ENCODE data around the gene GLYATL3.
"Not testable (repeated sequence)": the region's sequence is repeated elsewhere in the genome, so short reads cannot be mapped to it uniquely, and the experiment has no call there.

GLYATL3 gene

GRCh38 chr6:49499623-49500022 is at the start of gene GLYATL3:
GLYATL3 (plus strand) TSS chr6:49499923; CDS start chr6:49511991, 12,068 bp downstream.
- DNase-seq (ENCODE audit: low spot score): no peak

GRCh38 chr6:49453221-49453620 is 46.5 kb upstream of the GLYATL3 start:
- no peak for DNase-seq (ENCODE audit: low spot score)

GRCh38 chr6:49454787-49455709 is 44.7 kb upstream of the GLYATL3 start:
- DNase-seq (ENCODE audit: low spot score): no peak

GRCh38 chr6:49457771-49458170 is 42.0 kb upstream of the GLYATL3 start:
- DNase-seq (ENCODE audit: low spot score): no peak

- DNase-seq (ENCODE audit: low spot score): no peak
Observed at GRCh38 chr6:49462071-49462470, 37.7 kb upstream of the GLYATL3 start.

DNA sequence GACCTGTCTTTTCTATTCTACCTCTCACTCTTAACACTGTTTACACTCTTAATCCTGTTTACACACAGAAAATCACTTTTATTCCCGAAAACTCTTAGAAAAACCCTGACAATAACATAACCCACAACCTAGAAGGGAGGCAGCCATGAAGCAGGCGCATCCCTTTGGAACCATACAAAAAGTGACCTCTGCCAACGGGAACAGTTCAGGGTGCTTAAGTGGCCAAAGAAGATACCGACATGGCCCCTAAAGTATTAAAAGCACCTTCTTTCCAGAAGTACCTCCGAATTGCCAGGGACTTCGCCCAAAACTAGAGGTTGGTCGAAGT is 37.2 kb upstream of the GLYATL3 start:
- no peak for DNase-seq (ENCODE audit: low spot score)

- DNase-seq (ENCODE audit: low spot score): peak; percentile 97
Observed at GRCh38 chr6:49462927-49463611, 36.7 kb upstream of the GLYATL3 start, which contains the start of the genes CENPQ and MMUT. CENPQ (plus strand) TSS chr6:49463370; CDS start chr6:49470177, 6,807 bp downstream. MMUT (minus strand) TSS chr6:49463253; CDS start chr6:49459466, 3,787 bp downstream.

GRCh38 chr6:49463612-49463967 is 36.1 kb upstream of the GLYATL3 start:
- DNase-seq (ENCODE audit: low spot score): no peak

GRCh38 chr6:49464691-49465090 is 35.0 kb upstream of the GLYATL3 start:
- DNase-seq (ENCODE audit: low spot score): no peak

DNA sequence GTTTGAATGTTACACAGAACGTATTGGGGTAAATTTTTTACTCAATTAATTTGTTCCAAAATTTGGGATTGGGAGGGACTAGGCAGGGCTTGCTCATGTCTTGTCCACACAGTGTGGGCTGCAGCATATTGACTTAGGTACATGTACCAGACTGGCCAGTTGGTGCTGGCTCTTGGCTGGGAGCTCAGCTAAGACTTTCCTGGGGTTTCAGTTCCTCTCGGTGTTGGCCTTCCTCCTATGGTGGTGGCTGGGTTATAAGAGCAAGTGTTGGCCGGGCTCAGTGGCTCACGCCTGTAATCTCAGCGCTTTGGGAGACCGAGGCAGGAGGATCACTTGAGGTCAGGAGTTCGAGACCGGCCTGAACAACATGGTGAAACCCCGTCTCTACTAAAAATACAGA is 31.7 kb upstream of the GLYATL3 start:
- DNase-seq (ENCODE audit: low spot score): no peak

DNA sequence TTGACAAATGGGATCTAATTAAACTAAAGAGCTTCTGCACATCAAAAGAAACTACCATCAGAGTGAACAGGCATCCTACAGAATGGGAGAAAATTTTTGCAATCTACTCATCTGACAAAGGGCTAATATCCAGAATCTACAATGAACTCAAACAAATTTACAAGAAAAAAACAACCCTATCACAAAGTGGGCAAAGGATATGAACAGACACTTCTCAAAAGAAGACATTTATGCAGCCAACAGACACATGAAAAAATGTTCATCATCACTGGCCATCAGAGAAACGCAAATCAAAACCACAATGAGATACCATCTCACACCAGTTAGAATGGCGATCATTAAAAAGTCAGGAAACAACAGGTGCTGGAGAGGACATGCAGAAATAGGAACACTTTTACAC is 23.2 kb upstream of the GLYATL3 start:
- DNase-seq (ENCODE audit: low spot score): not testable (repeated sequence)

- DNase-seq (ENCODE audit: low spot score): no peak
Observed at GRCh38 chr6:49479308-49479970, 20.3 kb upstream of the GLYATL3 start.

DNA sequence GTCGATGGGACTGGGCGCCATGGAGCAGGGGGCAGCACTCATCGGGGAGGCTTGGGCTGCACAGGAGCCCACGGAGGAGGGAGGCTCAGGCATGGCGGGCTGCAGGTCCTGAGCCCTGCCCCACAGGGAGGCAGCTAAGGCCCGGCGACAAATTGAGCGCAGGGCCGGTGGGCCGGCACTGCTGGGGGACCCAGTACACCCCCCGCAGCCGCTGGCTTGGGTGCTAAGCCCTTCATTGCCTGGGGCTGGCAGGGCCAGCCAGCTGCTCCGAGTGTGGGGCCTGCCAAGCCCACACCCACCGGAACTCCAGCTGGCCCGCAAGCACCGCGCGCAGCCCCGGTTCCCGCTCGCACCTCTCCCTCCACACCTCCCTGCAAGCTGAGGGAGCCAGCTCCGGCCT is 17.9 kb upstream of the GLYATL3 start:
- DNase-seq (ENCODE audit: low spot score): not testable (repeated sequence)

DNA sequence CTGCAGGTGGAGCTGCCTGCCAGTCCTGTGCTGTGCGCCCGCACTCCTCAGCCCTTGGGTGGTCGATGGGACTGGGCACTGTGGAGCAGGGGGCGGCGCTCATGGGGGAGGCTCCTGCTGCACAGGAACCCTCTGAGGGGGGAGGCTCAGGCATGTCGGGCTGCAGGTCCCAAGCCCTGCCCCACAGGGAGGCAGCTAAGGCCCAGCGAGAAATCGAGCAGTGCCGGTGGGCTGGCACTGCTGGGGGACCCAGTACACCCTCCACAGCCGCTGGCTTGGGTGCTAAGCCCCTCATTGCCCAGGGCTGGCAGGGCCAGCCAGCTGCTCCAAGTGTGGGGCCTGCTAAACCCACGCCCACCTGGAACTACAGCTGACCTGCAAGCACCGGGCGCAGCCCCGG is 16.3 kb upstream of the GLYATL3 start:
- not testable (repeated sequence) for DNase-seq (ENCODE audit: low spot score)

- DNase-seq (ENCODE audit: low spot score): no peak
Observed at GRCh38 chr6:49490633-49491032, 9.1 kb upstream of the GLYATL3 start.

DNA sequence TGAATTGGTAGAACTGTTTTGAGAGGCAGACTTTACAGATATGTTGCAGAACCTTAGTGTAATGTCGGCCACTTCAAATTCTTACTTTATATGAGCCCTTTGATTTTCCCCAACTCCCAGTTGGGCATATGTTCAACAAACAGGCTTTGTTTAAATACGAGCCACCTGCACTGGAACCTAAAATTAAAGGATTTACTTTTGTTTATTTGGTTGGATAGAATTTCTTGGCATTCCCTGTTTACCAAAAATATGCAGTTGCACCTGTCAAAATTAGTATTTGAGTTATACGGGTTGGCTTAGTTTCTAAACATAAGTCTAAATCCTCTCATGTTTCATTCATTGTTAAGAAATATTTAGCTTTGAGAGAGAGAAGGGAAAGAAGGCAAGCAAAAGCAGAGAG is 2.4 kb upstream of the GLYATL3 start:
- DNase-seq (ENCODE audit: low spot score): no peak

- no peak for DNase-seq (ENCODE audit: low spot score)
Observed at GRCh38 chr6:49499126-49499525, 597 bp upstream of the GLYATL3 start.

DNA sequence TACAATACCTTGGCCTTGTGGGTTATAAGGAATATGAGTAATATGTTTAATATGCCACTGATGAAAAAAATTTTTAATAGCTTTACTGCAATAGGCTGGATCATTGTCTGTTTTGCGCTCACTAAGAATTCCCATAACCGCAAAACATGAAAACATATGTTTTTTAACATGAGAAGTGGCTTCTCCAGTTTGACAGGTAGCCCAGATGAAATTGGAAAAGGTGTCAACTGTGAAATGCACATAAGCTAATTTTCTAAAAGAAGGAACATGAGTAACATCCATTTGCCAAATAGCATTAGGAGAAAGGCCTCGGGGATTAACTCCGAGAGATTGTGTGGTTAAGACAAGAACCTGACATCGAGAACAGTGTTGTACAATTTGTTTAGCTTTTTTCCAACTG is 4.9 kb downstream of the GLYATL3 start:
- DNase-seq (ENCODE audit: low spot score): no peak

DNA sequence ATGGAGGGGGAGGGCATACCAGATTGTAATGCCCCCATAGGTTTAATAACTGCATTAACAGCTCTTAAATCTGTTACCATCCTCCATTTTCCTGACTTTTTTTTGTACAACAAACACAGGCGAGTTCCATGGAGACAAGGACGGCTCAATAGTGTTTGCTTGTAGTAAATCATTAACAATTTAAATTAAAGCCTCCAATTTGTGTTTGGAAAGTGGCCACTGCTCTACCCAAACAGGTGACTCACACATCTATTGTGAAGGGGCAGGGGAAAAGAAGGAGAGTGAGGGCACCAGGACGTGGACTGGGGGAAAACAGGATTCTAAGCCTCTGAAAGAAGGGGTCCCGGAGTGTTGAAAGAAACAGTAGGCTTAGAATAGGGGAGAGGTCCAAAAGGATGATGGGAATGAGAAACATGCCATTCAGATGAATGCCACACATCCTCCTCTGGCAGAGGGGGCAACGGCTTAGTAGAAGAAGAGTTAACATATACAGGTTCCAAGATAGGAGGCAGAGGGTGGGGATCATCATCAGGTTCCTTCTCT is 6.9 kb downstream of the GLYATL3 start:
- DNase-seq (ENCODE audit: low spot score): no peak

DNA sequence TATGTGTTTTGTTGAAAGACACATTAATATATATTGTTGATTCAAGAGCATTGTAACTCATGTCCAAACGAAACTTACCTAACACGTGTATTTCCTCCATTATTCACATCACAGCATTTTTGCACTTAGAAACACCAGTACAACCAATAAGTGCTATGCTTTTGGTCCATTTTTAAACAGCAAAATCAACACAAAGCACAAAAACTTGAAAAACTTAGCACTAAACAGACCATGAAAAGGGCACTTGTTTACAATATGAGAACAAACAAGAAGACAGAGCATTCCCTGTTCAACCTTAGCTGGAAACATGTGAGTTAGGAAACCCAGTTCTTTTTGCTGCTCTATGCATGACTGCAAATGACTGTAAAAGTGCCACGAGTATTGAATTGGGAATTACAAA is 9.6 kb downstream of the GLYATL3 start:
- DNase-seq (ENCODE audit: low spot score): no peak

DNA sequence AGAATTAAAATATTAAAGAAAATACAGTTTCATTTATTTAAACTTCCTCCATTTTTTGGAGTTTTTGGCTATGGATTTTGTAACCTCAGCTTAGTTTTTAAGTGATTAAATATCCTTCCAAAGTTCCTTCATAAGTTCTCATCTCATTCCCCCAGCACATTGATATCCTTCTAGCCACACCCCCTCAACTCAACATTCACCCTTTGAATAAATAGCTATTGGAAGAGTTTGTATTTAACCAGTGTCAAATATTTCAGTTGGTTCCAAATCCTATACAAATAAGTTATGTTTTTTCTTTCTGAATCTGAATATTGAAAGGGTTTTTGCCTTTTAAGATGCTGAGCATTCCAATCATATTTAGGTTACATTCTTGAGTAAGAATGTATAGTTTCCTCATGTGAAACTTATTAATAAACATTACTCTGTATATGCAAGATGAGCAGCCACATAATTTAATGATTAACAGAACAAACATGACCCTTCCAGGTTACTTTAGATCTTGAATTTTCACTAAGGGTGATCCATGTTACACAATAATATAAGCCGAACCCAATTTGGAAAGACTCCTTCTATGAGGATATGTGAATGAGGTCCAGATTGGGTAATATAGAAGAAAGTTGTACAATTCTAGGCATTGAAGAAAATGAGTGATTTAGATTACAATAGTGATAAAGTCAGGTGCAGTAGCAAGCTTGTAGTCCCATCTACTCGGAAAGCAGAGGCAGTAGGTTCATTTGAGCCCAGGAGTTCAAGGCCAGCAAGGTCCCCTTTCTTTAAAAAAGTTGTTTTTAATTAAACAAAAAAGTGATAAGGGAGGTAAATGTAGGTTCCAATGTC is 13.6 kb downstream of the GLYATL3 start:
- DNase-seq (ENCODE audit: low spot score): no peak
